SU-DHL-6 (cell line): Measurements from ENCODE around the gene IFNA4.
"Not testable (repeated sequence)": the region's sequence is repeated elsewhere in the genome, so short reads cannot be mapped to it uniquely, and the experiment has no call there.

ENCODE experiments used
- EZH2phosphoT487 ChIP-seq: fragments of 200-600 bp; sonication (generic), shearing (Covaris generic); conservative IDR thresholded peaks from 2 replicates; pipeline ENCODE4 v1.6.1; 2018; ENCODE audit warnings: mild to moderate bottlenecking, antibody characterized with exemption, low read length, moderate library complexity, mixed read lengths
- TF ChIP-seq, protein P1 (sequence below): fragments of 200-600 bp; sonication (generic); IDR thresholded peaks from one replicate; pipeline ENCODE4 v1.5.1; 2017; ENCODE audit warnings: antibody characterized with exemption, mild to moderate bottlenecking, low read length, moderate library complexity; ENCODE audit not compliant: insufficient read depth, poor library complexity, severe bottlenecking

DNA sequence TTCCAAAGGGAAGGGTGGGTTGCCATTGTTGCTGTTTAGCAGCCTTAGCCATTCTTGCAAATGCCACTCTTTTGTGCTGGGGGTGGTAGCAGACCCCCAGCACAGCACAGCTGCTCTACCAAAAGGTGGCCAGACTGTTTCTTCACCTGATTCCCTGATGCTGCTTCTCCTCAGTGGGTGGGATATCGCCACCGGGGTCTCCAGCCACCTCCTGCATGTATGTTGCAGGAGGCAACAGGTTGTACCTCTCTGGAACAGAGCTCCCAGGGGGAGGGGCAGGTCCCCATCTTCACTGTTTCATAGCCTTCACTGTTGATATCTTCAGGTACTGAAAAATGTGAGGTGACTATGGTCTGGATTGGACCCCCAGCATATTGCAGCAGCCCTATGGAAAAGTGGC is 23.4 kb upstream of the IFNA4 start:
- TF ChIP-seq, protein P1, sequence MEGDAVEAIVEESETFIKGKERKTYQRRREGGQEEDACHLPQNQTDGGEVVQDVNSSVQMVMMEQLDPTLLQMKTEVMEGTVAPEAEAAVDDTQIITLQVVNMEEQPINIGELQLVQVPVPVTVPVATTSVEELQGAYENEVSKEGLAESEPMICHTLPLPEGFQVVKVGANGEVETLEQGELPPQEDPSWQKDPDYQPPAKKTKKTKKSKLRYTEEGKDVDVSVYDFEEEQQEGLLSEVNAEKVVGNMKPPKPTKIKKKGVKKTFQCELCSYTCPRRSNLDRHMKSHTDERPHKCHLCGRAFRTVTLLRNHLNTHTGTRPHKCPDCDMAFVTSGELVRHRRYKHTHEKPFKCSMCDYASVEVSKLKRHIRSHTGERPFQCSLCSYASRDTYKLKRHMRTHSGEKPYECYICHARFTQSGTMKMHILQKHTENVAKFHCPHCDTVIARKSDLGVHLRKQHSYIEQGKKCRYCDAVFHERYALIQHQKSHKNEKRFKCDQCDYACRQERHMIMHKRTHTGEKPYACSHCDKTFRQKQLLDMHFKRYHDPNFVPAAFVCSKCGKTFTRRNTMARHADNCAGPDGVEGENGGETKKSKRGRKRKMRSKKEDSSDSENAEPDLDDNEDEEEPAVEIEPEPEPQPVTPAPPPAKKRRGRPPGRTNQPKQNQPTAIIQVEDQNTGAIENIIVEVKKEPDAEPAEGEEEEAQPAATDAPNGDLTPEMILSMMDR = not testable (repeated sequence)
- TF ChIP-seq EZH2phosphoT487 = not testable (repeated sequence)
